GM04503 (cell line): ENCODE measurements around the gene HTR7.

Source experiments
- DNase-seq: peaks from one replicate; pipeline ENCODE4 v3.0.0-alpha.2; 2012; ENCODE audit warnings: low read depth

Gene HTR7

GRCh38 chr10:90740265-90740664, 117.6 kb downstream of the HTR7 start:
- no peak for DNase-seq

DNA sequence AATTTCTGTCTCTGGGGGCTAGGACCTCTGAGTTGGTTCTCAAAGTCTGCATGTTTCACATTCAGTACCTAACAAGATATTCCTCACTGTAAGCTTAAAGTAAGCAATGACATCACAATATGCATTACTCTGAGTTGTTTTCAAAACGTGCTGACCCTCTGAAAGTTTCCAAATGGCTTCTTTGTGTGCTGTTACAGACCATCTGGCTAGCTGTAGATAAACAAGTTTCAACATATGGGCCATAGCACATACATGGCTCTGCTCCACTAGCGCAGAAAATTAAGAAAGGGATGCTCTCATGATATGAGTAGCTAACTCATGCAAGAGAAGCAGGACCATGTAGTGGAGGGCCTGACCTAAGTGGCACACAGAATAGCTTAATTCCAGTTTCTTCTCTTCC, 119.0 kb downstream of the HTR7 start:
- DNase-seq = no peak

DNA sequence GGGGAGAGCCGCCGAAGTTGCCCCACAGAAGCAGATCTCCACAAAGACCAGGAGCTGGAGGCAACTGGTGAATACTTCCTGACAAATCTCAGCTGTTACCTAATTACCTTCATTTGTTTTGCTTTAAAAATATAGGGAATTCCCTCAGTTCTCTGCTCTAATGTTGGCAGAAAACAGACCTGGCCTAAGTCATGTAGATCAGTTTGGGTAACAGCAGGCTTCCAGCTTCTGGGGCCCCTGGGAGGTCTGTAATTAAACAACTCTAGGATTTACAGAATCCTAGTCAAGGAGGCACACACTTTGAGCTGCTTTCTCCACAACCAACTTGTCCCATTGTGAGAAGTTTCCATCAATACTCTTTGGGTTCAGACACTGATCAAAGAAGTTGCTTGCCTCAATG, 123.4 kb downstream of the HTR7 start:
- DNase-seq = no peak

DNA sequence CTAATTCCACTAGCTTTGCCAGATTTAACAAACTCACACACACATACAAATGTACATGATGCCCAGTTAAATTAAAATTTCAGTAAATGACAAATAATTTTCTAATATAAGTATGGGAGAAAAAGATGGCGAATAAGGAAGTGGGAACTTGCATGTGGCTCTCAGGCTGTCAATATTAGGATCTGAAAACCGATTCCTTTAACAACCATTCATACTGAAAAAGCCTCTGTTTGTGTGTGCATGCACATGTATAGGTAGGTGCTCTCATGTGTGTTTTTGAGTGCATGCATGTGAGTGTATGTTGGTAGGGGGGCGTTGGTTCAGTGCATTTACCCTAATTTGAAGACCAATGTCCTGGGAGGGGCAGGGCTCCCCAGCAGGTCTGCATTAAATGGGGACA, 125.3 kb downstream of the HTR7 start:
- no peak for DNase-seq

DNA sequence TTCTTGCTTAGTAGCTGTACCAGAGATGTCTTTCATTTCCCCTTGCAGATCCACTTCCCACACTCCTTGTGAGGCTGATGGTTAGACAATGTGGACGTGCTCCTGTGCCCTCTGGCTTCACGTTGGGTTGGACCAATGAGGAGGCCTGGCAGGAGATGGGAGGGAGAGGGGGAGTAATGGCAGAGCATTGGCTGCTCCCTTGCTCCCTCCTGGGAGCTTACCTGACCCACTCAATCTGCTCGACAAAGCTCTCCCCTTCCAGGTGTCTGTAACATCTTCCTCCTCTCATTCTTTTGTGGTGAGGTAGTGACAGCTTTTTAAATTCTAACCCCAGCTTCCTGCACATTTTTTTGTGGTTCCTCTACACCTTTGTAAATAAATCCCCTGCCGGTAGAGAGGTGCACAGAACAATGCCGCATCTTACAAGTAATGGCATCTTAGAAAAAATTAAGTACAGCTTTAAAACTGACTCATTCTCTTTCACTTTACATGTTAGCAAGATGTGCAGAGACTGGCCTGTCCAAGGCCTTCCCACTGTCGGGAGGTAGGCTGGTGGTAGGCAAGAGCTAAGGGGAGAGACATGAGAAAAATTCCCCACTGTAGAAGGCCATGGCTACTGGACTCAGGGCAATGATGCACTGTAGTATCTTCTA, 134.3 kb downstream of the HTR7 start:
- DNase-seq = no peak

GRCh38 chr10:90722832-90723231, 135.0 kb downstream of the HTR7 start:
- DNase-seq = no peak

DNA sequence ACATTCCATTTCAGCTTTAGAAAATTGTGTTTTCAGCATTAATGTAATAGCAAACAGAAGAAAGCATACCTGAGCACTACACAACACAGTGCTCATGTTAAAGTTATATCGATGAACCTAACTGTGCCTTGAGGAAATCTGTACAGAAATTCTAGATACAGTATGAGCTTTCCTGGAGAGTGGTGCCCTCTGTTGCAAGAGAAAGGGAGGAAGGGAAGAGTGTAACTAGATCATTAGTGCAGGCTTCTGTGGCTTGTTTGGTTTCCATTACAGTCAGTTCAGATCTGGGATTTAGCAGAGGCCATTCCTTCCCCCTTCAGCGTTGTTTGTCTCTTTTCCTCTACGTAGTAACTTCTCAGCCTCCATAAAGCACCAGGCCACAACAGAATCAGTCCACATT, 139.7 kb downstream of the HTR7 start:
- DNase-seq = no peak

- DNase-seq = no peak
Measured at GRCh38 chr10:90712529-90712928, 145.3 kb downstream of the HTR7 start.

DNA sequence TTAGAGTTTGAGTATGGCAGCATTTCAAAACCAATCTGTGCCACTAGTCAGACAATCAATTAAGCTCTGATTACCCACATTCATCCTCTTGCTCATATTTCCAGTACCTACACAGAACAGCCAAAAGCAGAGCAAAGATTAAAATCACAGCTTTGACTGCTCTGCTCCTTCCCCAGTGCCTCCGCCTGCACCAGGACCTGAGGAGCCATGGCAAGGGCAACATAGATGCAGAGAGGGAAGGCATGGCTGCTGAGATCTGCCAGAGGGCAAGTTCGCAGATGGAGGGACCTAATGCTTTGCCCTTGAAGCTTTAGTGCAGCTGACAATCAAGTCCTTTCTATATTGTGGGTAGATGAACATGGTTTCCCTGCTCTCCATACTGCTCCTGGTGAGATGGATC, 148.1 kb downstream of the HTR7 start:
- DNase-seq = no peak

GRCh38 chr10:90707657-90708056, 150.2 kb downstream of the HTR7 start:
- no peak for DNase-seq

GRCh38 chr10:90701428-90701827, 156.4 kb downstream of the HTR7 start:
- DNase-seq = no peak

DNA sequence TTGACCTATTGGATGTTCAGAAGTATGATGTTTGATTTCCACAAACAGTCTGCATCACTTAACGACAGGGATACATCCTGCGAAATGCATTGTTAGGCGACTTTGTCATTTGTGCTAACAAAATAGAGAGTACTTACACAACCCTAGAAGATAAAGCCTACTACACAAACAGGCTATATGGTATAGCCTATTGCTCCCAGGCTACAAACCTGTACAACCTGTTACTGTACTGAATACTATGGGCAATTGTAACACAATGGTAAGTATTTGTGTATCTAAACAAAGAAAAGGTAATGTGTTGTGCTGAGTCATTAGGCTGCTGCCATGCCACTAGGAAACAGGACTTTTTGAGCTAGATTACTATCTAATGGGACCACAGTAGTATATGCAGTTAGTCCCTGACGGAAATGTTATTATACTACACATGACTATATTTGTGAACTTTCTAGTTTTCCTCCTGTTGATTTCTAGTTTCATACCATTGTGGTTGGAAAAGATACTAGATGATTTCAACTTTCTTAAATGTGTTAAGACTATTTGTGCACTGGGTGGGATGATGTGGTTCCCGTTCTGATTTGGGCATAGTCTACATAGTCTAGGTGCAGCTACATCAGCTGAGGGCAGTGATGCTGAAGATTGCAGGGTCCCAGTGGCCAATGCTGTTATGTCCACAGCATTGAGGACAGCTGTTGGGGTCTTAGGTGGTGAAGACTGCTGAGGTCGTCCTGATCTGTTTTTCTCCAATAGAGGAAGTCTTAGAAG, 161.7 kb downstream of the HTR7 start:
- DNase-seq = no peak
